GM19324 (cell line): ENCODE measurements around the gene CALCOCO2.
A peak's percentile ranks its signal among the peaks of the same experiment; 100 is the strongest.
"Not testable (repeated sequence)": the region's sequence is repeated elsewhere in the genome, so short reads cannot be mapped to it uniquely, and the experiment has no call there.

ENCODE experiments used
- ATAC-seq: cut with Tn5 transposase; IDR thresholded peaks from one replicate; pipeline ENCODE4 v1.9.1; 2021; ENCODE audit warnings: mild to moderate bottlenecking, moderate library complexity; ENCODE audit not compliant: unreplicated experiment, low FRiP score

CALCOCO2 gene

DNA sequence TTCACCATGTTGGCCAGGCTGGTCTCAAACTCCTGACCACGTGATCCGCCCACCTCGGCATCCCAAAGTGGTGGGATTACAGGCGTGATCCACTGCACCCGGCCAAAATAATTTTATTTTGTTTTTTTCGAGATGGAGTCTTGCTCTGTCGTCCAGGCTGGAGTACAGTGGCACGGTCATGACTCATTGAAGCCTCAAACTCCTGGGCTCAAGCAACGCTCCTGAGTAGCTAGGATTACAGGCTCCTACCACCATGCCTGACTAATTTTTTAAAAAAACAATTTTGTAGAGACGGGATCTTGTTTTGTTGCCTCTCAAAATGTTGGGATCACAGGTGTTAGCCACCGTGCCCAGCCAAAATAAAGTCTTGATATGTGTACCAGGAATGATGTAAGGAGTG is 11.4 kb upstream of the CALCOCO2 start:
- no peak for ATAC-seq

DNA sequence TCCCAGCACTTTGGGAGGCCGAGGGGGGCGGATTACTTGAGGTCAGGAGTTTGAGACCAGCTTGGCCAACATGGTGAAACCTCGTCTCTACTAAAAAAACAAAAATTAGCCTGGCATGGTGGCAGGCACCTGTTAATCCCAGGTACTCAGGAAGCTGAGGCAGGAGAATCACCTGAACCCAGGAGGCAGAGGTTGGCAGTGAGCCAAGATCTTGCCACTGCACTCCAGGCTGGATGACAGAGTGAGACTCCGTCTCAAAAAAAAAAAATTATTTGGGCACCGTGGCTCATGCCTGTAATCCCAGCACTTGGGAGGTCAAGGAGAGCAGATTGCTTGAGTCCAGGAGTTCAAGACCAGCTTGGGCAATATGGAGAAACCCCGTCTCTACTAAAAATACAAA is 9.9 kb upstream of the CALCOCO2 start:
- ATAC-seq: not testable (repeated sequence)

DNA sequence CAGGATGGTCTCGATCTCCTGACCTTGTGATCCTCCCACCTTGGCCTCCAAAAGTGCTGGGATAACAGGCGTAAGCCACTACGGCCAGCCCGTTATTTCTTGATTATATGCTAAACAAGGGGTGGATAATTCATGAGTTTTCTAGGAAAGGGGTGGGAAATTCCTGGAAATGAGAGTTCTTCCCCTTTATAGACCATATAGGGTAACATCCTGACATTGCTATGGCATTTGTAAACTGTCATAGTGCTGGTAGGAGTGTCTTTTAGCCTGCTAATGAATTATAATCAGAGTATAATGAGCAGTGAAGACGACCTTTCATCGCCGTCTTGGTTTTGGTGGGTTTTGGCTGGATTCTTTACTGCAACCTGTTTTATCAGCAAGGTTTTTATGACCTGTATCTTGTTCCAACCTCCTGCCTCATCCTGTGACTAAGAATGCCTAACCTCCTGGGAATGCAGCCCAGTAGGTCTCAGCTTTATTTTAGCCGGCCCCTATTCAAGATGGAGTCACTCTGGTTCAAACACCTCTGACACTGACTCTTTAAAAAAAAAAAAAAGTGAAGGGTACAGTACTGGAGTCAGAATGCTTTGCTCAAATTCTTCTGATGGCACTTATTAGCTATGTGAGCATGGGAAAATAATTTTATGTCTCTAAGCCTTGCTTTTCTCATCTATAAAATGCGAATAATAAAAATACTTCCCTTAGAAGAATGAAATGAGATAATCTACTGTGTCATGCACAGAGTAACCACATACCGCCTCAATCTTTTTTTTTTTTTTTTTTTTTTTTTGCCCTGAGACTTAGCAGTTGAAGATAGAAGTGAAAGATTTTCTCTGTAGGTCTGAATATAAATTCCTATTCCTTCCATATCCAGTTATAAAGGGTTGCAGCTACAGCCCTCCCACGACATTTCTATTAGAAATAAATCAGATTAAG is 5.1 kb upstream of the CALCOCO2 start:
- no peak for ATAC-seq

DNA sequence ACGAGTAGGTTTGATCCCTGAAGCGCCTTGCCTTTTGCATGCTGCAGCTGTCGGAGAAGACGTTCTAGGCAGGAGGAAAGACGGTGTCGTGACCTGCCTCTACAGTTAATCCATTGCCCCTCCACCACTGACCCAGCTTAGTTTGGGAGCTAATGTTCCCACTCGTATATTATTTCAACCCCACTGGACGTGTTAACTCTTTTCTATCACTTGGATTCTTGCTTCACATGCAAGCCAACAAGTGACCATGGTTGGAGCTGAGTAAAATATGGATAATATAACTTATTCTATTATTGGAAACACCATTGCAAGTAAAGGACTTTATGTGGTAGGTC is 681 bp downstream of the CALCOCO2 start:
- no peak for ATAC-seq

- ATAC-seq: no peak
Measured at GRCh38 chr17:48834973-48835372, 4.1 kb downstream of the CALCOCO2 start.

- no peak for ATAC-seq
Measured at GRCh38 chr17:48835971-48836370, 5.1 kb downstream of the CALCOCO2 start.

DNA sequence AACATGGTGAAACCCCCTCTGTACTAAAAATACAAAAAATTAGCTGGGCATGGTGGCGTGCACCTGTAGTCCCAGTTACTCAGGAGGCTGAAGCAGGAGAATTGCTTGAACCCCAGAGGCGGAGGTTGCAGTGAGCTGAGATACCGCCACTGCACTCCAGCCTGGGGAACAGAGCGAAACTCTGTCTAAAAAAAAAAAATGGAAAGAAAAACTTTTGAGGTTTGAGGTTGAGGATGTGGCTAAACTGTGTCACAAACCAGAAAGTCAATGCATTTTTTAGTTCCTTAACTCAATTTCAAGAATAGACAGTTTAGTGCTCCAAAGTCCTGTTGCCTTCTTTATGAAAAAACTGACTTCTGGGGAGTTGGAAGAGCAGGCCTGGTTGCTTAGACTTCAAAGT is 6.6 kb downstream of the CALCOCO2 start:
- not testable (repeated sequence) for ATAC-seq

DNA sequence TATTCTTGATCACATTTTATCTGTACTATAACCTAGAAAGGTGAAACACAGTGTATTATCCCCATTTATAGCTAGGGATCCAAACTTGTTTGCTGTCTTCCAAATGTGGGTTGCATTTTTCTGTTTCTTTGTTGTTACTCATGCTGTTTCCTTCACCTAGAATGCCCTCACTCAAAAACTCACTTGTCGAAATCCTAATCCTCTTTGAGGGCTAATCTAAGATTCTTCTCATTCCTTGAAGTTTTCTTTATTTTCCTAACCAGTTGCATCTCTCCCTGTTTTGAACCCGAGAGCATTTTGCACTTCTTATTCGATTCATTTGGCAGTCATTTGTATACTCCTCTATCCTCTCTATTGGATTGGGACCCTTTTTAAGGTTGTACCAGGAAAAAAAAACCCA is 9.6 kb downstream of the CALCOCO2 start:
- no peak for ATAC-seq

GRCh38 chr17:48841395-48841831 is 10.6 kb downstream of the CALCOCO2 start:
- ATAC-seq: peak; percentile 74

- ATAC-seq: no peak
Measured at GRCh38 chr17:48842746-48843145, 11.9 kb downstream of the CALCOCO2 start.

DNA sequence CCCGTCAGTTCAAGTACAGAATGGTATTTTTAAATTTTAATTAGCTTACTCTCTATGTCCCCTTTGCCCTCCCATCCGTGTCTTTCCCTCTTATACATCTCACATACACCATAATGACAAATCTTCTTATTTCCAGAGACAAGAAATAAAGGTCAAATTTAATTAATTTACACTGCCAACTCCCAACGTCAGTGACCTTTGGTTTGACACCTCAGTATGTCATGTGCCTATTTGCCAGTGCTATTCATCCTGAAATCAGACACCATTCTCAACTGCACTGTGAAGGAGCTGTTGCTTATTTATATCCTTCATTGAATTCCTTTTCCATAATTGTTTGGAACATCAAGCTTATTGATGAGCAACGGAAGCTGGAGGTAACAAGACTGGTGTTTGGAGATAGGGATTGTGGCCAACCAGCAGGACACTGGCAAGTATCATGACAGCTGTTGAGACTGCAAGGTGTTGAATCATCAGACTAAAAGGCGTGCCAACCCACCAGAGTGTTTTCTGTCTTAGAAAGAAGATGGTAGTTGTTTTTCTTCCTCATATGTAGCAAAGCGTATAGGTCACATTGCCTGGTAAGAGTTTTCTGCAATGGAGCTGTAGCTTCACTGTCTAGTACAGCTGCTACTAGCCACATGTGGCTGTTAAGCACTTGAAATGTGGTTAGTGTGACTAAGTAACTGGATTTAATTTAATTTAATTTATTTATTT is 12.5 kb downstream of the CALCOCO2 start:
- ATAC-seq: no peak

- ATAC-seq: no peak
Measured at GRCh38 chr17:48850792-48851323, 20.0 kb downstream of the CALCOCO2 start.

DNA sequence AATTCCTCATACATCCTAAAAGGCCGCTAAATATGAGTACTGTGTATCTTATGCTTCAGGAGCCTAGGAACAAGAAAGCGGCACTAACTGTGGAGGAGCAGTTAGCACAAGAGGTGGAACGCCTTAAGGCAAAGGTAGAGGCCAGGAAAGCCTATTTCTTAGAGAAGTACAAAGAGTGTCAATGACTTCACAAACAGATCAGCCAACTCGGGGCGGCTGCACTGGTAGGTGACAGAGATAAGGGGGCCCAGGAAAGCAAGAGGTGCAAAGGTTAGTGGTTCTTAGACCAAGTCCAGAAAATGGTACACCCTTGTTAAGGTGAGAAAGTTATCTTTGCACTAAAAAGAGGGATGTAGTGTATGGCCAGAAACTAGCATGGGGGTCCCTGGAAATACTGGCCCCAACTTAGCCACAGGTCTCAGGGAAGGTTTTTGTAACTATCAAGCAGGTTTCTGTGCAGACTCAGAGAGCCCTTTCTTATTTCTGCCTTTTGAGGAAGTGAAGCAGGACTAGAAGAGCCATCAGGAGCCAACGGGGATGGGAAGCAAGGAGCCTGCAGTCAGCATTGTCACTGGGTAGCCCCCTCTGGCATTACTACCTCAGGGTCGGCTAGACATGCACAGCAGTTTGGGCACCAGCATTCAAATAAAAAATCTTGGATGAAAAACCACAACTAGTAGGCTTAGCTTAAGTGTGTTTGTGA is 24.1 kb downstream of the CALCOCO2 start:
- no peak for ATAC-seq

DNA sequence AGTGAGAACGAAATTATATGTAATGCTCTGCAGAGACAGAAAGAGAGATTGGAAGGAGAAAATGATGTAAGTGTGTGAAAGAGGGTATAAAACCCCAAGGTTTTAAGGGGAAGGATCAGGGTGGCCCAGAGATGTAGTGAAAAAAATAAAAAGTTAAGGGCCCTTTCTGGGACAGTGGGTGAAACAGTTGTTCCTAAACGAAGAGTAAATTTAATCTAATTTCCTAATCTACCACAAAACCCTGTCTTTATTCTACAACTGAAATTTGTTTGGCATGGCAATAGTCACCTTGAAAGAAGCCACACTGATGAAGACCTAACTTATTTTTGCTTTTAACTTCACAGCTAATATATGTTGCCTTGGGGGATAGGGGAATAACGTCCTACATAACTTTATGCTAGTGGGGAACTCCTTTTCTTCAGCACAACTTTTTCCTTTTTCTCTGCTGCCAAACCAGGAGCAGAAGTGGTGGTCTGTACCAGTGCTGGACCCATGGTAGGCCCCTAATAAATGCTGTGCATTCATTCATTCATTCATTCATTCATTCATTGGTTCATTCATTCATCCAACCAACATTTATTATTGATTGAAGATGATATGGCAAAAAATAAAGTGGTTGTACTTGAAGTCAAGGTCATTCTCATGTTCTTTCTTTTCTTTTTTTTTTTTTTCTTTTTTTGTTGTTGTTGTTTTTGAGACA is 25.4 kb downstream of the CALCOCO2 start:
- ATAC-seq: no peak

GRCh38 chr17:48860034-48860433 is 29.2 kb downstream of the CALCOCO2 start:
- ATAC-seq: no peak

DNA sequence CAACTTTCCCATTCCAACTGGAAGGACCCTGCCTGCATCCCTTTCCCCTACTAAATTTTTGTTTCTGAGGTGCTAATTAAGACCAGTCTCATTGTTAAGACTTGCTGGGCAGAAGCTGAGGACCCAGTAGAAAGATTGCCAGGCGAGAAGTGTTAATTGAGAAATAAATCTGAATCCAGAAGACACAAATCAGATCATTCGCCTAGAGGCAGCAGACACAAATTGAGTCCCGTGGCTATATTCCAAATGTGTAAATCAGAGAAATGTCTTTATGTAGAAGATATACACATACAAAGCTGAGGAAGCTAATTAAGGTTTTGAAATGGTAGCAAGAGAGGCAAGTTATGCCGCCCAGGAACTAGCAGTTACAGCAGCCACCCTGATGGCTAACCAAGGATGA is 29.6 kb downstream of the CALCOCO2 start:
- no peak for ATAC-seq

GRCh38 chr17:48868916-48869500 is 38.2 kb downstream of the CALCOCO2 start:
- no peak for ATAC-seq

- no peak for ATAC-seq
Measured at GRCh38 chr17:48869821-48870318, 39.0 kb downstream of the CALCOCO2 start.

GRCh38 chr17:48871035-48871550 is 40.3 kb downstream of the CALCOCO2 start:
- ATAC-seq: no peak
